ENCODE measurements around the gene RBBP4. TPM values are rescaled to one million over a fixed set of nuclear protein-coding genes. Genes with fewer than 3 reads are reported as not detected.

Gene RBBP4
- total and polyA plus RNA-seq, 2 of the 13 experiments (the other 11 are each of a cell fraction or from before 2014, with no cell fraction given) = 64.4 to 166 TPM

DNA sequence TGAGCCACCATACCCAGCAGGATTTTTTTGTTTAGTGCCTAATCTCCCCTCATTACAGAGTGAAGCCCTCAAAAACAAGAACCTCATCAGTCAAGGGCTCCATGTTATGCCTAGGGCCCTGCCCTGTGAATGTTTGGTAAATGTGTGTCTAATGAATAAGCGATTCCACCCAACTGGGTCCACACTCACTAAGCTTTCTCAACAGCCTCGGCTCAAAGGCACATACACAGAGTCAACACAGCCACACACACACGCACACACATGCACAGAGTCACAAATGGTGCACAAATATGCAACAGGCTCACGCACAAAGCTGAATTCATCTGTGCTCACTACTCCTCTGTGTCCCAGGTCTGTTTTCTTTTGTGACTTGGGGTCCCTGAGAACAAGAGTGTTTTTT, 63.3 kb downstream of the RBBP4 start (continued):
- TF ChIP-seq FOXP1 (IDR thresholded peaks at IDR 0.05) (peak; percentile 74), FOXP1 (CRISPR knock-in tag; IDR thresholded peaks at IDR 0.05) (peak; percentile 88), NFRKB (IDR thresholded peaks at IDR 0.05) (no peak), NR2F6 (IDR thresholded peaks at IDR 0.05) (no peak), NR2F6 (CRISPR knock-in tag; IDR thresholded peaks at IDR 0.05) (0 out of 2 replicates have a peak, but pooled peaks have one; percentile 45), CHCHD3 (CRISPR knock-in tag; IDR thresholded peaks at IDR 0.05) (no peak), ZNF577 (CRISPR knock-in tag; IDR thresholded peaks at IDR 0.05; ENCODE audit: borderline replicate concordance, low read depth) (no peak), JUNB (CRISPR knock-in tag; IDR thresholded peaks at IDR 0.05; ENCODE audit: borderline replicate concordance) (no peak), ZNF605 (CRISPR knock-in tag; IDR thresholded peaks at IDR 0.05) (0 out of 2 replicates have a peak, but pooled peaks have one; percentile 23), FOXA3 (CRISPR knock-in tag; IDR thresholded peaks at IDR 0.05) (peak; percentile 96), ZNF383 (CRISPR knock-in tag; IDR thresholded peaks at IDR 0.05; ENCODE audit: borderline replicate concordance) (no peak), HMG20A (CRISPR knock-in tag; IDR thresholded peaks at IDR 0.05; ENCODE audit: borderline replicate concordance) (peak; percentile 52; the same call in 1 of the 2 replicates), MED1 (CRISPR knock-in tag; IDR thresholded peaks at IDR 0.05) (peak; percentile 67; the same call in 1 of the 2 replicates), NR3C1 (CRISPR knock-in tag; IDR thresholded peaks at IDR 0.05) (no peak), KDM4B (CRISPR knock-in tag; IDR thresholded peaks at IDR 0.05) (no peak), NFYC (CRISPR knock-in tag; IDR thresholded peaks at IDR 0.05) (no peak), ZNF746 (CRISPR knock-in tag; IDR thresholded peaks at IDR 0.05) (no peak), ATF7 (IDR thresholded peaks at IDR 0.05) (no peak), ATF7 (CRISPR knock-in tag; IDR thresholded peaks at IDR 0.05) (no peak; the same call in 1 of the 2 replicates), NCOA2 (CRISPR knock-in tag; IDR thresholded peaks at IDR 0.05) (peak; percentile 35; the same call in 1 of the 2 replicates), SOX5 (CRISPR knock-in tag; IDR thresholded peaks at IDR 0.05; ENCODE audit: borderline replicate concordance) (peak; percentile 51; the same call in 1 of the 2 replicates), MAFK (conservative IDR thresholded peaks at IDR 0.05 in 1 of 2, IDR thresholded peaks at IDR 0.05 in 1 of 2; ENCODE audit: low read length in 2 of 2) (no peak), ZNF343 (CRISPR knock-in tag; IDR thresholded peaks at IDR 0.05) (no peak), JDP2 (CRISPR knock-in tag; IDR thresholded peaks at IDR 0.05; ENCODE audit: borderline replicate concordance) (no peak)
- TF ChIP-seq, protein P1, sequence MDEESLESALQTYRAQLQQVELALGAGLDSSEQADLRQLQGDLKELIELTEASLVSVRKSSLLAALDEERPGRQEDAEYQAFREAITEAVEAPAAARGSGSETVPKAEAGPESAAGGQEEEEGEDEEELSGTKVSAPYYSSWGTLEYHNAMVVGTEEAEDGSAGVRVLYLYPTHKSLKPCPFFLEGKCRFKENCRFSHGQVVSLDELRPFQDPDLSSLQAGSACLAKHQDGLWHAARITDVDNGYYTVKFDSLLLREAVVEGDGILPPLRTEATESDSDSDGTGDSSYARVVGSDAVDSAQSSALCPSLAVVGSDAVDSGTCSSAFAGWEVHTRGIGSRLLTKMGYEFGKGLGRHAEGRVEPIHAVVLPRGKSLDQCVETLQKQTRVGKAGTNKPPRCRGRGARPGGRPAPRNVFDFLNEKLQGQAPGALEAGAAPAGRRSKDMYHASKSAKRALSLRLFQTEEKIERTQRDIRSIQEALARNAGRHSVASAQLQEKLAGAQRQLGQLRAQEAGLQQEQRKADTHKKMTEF (CRISPR knock-in tag; IDR thresholded peaks at IDR 0.05) = peak; percentile 47; the same call in 1 of the 2 replicates
- TF ChIP-seq, protein P2, sequence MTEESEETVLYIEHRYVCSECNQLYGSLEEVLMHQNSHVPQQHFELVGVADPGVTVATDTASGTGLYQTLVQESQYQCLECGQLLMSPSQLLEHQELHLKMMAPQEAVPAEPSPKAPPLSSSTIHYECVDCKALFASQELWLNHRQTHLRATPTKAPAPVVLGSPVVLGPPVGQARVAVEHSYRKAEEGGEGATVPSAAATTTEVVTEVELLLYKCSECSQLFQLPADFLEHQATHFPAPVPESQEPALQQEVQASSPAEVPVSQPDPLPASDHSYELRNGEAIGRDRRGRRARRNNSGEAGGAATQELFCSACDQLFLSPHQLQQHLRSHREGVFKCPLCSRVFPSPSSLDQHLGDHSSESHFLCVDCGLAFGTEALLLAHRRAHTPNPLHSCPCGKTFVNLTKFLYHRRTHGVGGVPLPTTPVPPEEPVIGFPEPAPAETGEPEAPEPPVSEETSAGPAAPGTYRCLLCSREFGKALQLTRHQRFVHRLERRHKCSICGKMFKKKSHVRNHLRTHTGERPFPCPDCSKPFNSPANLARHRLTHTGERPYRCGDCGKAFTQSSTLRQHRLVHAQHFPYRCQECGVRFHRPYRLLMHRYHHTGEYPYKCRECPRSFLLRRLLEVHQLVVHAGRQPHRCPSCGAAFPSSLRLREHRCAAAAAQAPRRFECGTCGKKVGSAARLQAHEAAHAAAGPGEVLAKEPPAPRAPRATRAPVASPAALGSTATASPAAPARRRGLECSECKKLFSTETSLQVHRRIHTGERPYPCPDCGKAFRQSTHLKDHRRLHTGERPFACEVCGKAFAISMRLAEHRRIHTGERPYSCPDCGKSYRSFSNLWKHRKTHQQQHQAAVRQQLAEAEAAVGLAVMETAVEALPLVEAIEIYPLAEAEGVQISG (CRISPR knock-in tag; IDR thresholded peaks at IDR 0.05) = peak; percentile 60
- TF ChIP-seq, protein P3, sequence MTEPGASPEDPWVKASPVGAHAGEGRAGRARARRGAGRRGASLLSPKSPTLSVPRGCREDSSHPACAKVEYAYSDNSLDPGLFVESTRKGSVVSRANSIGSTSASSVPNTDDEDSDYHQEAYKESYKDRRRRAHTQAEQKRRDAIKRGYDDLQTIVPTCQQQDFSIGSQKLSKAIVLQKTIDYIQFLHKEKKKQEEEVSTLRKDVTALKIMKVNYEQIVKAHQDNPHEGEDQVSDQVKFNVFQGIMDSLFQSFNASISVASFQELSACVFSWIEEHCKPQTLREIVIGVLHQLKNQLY (CRISPR knock-in tag; IDR thresholded peaks at IDR 0.05) = no peak
- TF ChIP-seq, protein P4, sequence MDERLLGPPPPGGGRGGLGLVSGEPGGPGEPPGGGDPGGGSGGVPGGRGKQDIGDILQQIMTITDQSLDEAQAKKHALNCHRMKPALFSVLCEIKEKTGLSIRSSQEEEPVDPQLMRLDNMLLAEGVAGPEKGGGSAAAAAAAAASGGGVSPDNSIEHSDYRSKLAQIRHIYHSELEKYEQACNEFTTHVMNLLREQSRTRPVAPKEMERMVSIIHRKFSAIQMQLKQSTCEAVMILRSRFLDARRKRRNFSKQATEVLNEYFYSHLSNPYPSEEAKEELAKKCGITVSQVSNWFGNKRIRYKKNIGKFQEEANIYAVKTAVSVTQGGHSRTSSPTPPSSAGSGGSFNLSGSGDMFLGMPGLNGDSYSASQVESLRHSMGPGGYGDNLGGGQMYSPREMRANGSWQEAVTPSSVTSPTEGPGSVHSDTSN (CRISPR knock-in tag; IDR thresholded peaks at IDR 0.05) = no peak
